NCI-H345 treated with DMSO at 0.1 percent for 48 hours (cell line): ENCODE results near the gene WRNIP1.
"Not testable (repeated sequence)": the region's sequence is repeated elsewhere in the genome, so short reads cannot be mapped to it uniquely, and the experiment has no call there.

Source experiments
- DNase-seq: peaks from one replicate; lab custom pipeline; 2025; ENCODE audit not compliant: unreplicated experiment; lab: John Stamatoyannopoulos, UW

The WRNIP1 gene

DNA sequence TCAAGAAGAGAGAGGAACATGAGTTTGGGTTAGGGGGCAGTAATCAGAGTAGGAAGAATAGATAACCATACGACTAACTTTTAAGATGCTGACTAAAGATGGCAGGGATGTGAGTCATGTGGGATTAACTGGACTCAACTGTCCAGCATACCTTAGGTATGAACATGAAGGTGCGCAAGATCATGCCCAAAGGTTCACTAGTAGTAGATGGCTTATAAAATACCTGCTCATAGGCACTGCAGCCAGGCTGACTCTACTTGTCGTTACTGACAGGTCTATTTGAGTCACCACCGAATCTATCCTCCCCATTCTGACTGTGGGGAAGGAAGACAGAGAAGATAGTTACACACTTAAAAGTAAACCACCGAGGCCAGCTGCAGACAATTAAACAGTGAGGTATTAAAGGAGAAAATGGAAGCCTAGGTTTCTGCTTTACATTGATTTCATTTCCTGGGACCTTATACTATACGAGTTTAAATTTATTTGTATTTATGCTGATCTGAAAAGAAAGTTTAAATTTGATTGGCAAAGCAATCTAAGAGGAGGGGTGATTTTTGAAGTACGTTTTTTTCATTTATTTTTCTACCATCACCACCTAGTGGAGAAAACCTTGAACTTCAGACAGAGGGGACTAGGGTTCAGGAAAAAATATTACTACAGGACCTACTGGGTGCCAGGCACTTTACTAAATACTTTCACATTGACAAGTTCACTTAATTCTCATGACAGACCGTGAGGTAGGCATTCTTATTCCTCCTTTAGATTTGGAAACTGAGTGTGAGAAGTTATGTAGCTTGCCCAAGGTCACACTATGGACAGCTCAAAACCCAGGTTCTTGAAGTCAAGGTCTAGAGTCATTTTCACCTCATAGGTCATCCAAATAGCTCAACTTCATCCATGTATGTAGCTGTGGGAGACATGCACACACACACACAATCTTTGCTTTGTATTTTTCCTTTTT is 4.0 kb upstream of the WRNIP1 start:
- no peak for DNase-seq

GRCh38 chr6:2762868-2763267 is 2.3 kb upstream of the WRNIP1 start:
- DNase-seq = not testable (repeated sequence)

DNA sequence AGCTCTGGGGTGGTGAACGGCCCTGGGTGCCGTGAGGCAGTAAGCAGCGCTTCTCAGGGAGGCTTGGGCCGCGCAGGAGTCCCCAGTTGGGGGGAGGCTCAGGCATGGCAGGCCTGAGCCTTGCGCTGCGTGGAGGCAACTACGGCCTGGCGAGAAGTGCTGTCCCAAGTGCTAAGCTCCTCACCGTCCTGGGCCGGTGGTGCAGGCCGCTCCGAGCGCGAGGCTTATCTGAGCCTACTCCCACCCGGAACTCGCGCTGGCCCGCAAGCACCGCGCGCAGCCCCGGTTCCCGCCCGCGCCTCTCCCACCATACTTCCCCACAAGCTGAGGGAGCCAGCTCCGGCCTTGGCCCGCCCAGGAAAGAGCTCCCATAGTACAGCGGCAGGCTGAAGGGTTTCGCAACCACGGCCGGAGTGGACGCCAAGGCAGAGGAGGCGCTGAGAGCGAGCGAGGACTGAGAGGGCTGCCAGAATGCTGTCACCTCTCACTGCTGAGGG is 1.8 kb upstream of the WRNIP1 start:
- no peak for DNase-seq

DNA sequence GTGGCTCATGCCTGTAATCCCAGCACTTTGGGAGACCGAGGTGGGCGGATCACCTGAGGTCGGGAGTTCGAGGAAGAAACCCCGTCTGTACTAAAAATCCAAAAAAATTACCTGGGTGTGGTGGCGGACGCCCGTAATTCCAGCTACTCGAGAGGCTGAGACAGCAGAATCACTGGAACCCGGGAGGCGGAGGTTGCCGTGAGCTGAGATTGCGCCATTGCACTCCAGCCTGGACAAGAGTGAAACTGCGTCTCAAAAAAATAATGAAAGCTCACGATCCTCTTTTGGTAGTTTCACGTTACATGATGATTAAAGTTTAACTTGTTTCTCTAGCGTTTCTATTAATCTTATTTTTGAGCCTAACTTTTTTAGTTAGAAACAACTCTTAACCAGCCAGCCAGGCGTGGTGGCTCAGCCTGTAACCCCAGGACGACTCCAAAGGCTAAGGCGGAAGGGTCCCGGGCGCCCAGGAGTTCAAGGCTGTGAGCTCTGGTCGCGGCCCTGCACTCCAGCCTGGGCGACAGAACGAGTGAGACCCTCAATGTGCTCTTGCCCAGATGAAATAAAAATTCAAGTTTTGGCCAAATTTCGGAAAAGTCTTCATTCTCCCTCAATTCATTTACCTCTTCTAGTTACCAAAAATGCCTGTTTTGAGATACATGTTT is 1.2 kb upstream of the WRNIP1 start:
- DNase-seq = no peak

DNA sequence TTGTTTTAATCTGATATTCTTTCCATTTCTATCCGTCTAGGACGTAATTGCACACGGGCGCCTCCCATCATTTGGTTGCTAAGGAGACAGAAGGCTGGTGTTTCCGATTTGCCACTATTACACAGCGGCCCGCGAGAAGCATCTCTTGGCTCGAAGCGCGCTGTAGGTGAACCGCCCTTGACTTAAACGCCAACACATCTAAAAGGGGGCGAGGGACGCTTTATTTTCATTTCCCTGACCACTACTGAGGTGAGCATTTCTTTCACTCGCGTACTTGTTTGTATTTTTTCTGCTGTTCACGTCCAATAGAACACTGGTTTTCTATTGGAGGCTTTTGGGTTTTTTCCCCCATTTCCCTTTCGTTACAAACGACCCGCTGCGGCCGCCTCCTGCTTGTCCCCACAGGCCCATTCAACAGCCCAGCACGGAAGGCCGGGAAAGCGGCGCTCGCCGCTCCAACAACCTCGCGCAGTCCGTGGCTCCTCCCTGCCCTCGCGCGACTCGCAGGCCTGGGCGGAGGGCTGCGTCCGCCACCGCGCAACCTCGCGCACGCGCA is 505 bp upstream of the WRNIP1 start:
- no peak for DNase-seq

GRCh38 chr6:2765896-2766766 is 938 bp downstream of the WRNIP1 start:
- no peak for DNase-seq

- DNase-seq = no peak
Observed at GRCh38 chr6:2766767-2767656, 1.8 kb downstream of the WRNIP1 start.

- DNase-seq = no peak
Observed at GRCh38 chr6:2767657-2768524, 2.7 kb downstream of the WRNIP1 start.

DNA sequence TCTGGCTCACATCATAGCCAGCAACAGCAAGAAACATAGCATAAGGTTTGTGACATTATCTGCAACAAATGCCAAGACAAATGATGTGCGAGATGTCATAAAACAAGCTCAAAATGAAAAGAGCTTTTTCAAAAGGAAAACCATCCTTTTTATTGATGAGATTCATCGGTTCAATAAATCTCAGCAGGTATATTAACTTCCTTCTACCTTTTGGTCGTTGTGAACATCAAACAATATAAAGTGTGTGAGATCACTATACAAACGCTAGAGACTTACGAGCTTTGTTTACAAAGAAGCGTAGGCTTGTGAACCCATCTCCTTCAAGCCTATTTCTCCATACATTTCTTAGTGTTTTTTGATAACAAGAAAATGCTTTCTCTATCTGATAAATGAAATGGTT is 3.5 kb downstream of the WRNIP1 start:
- DNase-seq = no peak

DNA sequence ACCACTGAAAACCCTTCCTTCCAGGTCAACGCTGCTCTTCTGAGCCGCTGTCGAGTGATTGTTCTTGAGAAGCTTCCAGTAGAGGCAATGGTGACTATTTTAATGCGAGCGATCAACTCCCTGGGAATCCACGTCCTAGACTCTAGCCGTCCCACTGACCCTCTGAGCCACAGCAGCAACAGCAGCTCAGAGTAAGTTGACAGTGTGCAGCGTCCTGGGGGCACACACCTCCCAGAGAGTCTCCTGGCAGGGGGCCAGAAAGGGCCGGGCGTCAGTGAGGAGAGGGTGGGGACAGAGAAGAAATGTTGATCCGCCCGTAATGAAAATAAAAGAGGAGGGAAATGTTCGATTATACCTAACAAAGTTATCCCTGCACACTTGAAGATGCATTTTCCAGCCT is 5.0 kb downstream of the WRNIP1 start:
- no peak for DNase-seq

GRCh38 chr6:2771079-2771478 is 5.9 kb downstream of the WRNIP1 start:
- no peak for DNase-seq

DNA sequence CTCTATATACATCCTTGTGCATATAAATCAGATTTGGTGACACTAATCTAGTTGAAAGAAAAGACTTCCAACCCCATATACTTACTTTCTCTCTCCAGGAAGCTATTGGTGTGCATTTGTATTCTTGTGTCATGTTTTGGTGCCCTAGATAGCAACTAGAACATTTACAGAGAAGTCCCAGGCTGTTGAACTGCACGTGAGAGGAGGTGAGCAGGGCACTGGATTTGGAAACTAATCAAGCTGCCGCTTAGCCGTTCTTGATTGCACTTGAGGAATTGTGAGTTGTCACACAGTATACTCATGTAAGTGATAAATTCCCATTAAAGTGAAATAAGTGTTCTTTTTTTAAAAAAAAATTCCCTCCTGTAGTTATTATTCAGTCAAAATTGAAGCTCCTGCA is 7.6 kb downstream of the WRNIP1 start:
- no peak for DNase-seq

DNA sequence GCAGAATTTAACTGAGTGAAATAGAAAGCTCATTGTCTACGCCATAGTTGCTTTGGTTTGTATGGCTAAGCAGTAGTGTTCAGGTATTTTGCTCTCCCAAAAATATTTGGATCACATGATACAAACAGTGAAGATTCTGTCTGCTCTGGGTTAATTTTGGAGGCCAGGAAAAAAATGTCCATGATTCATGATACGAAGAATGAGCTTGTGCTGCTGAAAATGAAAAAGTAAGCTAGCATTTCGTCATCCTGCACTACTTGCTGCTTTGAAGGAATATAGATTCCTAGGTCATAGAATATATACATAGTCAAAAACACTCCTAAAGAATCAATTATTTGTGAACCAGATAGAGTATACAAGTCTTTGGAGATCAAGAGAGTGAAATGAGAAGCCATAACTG is 8.3 kb downstream of the WRNIP1 start:
- DNase-seq = no peak

DNA sequence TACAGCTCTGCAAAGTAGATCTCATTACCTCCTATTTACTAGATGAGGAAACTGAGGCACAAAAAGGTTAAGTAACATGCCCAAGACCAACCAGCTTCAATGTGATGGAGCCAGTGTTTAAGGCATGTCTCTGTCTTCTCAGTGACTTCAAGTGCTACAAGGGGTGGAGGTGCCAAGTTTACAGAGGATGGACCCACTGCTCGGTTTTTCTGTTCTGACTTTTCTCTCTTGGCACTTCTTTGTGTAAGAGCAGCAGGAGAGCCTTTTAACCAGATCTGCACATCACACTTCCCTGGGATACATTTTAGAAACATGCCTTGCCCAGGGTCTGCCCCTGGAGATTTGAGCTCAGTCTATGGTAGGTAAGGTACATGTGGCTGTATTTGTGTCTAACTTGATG is 9.8 kb downstream of the WRNIP1 start:
- no peak for DNase-seq

- no peak for DNase-seq
Observed at GRCh38 chr6:2777249-2777648, 12.1 kb downstream of the WRNIP1 start.

GRCh38 chr6:2780102-2780737 is 15.0 kb downstream of the WRNIP1 start:
- DNase-seq = no peak

GRCh38 chr6:2781685-2782355 is 16.6 kb downstream of the WRNIP1 start:
- DNase-seq = no peak

GRCh38 chr6:2782356-2782708 is 17.1 kb downstream of the WRNIP1 start:
- DNase-seq = no peak
